ENCODE results near the gene UTY. TPM values are rescaled to one million over a fixed set of nuclear protein-coding genes. Genes with fewer than 3 reads are reported as not detected.

Gene UTY
- total and polyA plus RNA-seq, 10 of the 15 experiments (the other 5 are each of a cell fraction or from before 2014, with no cell fraction given) = 0.13 TPM; not detected in 9

- no peak for TF ChIP-seq ZNF592 (IDR thresholded peaks at IDR 0.05)
- no peak for TF ChIP-seq HDGF (IDR thresholded peaks at IDR 0.05)
- no peak for TF ChIP-seq ZNF687 (IDR thresholded peaks at IDR 0.05)
- TF ChIP-seq NRF1 (conservative IDR thresholded peaks at IDR 0.05; ENCODE audit: low read depth, low read length) = no peak
- no peak for TF ChIP-seq WRNIP1 (IDR thresholded peaks at IDR 0.05; ENCODE audit: borderline replicate concordance, low read depth, low read length)
- no peak for TF ChIP-seq MYC (IDR thresholded peaks at IDR 0.05; ENCODE audit: insufficient read depth, insufficient read length, insufficient replicate concordance, low read length, severe bottlenecking)
- no peak for TF ChIP-seq SIN3A (IDR thresholded peaks at IDR 0.05; ENCODE audit: low read depth, low read length)
- no peak for TF ChIP-seq BHLHE40 (IDR thresholded peaks at IDR 0.05; ENCODE audit: borderline replicate concordance in 1 of 2, low read depth in 2 of 2, low read length in 1 of 2)
Measured at GRCh38 chrY:13361656-13362636, 117.9 kb downstream of the UTY start (continued).
